Stimulated activated CD4-positive, alpha-beta T cell treated with anti-CD3 and anti-CD28 coated beads, Interleukin-12 subunit alpha, Interleukin-12 subunit beta, amount 100 ng/mL, for 48 hours (primary cell): Measurements from ENCODE around the gene PTPN20.
"Not testable (repeated sequence)": the region's sequence is repeated elsewhere in the genome, so short reads cannot be mapped to it uniquely, and the experiment has no call there.

ENCODE experiments used
- DNase-seq, 3 donors: peaks; one replicate each; pipeline ENCODE4 v3.0.0-alpha.2; 2020; ENCODE audit warnings: low read depth in 2 of 3, low spot score in 1 of 3

Gene PTPN20

GRCh38 chr10:46948687-46949518 is 37.7 kb downstream of the PTPN20 start:
- not testable (repeated sequence) for DNase-seq

GRCh38 chr10:46952540-46952939 is 41.3 kb downstream of the PTPN20 start:
- not testable (repeated sequence) for DNase-seq

DNA sequence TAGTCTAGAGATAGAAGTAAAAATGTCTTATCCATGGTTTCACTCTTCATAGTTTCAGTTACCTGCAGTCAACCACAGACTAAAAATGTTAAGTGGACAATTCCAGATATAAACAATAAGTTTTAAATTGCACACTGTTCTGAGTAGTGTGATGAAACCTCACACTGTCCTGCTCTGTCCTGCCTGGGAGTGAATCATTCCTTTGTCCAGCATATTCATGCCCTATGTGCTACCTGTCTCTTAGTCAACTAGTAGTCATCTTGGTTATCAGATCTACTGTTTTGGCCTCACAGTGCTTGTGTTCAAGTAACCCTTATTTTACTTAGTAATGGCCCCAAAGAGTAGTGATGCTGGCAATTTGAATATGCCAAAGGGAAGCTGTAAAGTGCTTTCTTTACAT is 49.5 kb downstream of the PTPN20 start:
- not testable (repeated sequence) for DNase-seq

DNA sequence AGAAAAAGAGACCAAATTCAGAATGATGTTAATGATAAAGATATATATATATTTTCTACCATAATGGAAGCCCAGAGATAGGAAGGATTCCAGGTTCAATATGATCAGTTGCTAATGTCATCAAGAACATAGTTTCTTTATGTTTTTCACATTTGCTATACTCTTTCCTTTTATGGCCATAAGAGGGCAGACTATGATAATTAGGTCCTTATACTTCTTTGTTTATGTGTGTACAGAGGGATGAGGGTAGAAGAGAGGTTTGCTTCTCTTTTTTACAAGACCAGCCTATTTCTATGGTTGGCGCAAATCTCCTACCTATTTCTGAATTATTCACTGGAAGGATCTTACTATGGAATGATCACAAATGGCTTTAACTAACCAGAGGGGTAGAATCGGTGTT is 52.1 kb downstream of the PTPN20 start:
- not testable (repeated sequence) for DNase-seq

DNA sequence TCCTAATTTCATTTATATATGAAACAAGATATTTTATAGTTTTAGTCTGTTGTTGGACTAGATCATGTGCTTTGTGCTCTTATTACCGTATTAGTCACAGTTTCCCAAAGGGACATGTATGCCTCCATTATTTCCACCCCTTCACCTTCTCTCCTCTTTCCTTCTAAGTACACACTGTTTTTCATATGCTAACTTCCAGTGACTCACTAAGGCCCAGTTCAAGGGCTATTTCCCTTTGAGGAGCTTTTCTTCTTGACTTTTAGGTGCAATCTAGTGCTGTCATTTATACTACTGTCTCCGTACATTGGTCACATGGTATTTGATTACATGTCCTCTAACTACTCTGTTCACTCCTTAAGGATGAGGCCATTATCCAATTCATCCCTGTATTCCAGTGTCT is 55.8 kb downstream of the PTPN20 start:
- not testable (repeated sequence) for DNase-seq

DNA sequence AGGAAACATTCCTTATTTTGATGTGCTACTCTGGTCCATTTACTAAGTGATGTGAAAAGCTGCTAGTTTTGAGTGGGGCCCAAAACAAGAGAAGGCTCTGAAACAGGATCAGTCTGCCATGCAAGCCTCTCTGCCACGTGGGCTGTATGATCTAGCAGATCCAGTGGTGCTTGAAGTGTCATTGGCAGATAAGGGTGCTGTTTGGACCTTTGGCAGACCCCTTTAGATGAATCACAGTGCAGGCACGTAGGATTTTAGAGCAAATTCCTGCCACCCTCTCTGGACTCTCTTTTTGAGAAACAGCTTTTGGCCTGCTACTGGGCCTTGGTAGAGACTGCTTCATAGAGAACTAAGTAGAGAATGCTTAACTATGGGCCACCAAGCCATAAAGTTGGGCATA is 69.0 kb downstream of the PTPN20 start:
- not testable (repeated sequence) for DNase-seq

GRCh38 chr10:46987233-46987924 is 76.2 kb downstream of the PTPN20 start:
- DNase-seq: not testable (repeated sequence)

DNA sequence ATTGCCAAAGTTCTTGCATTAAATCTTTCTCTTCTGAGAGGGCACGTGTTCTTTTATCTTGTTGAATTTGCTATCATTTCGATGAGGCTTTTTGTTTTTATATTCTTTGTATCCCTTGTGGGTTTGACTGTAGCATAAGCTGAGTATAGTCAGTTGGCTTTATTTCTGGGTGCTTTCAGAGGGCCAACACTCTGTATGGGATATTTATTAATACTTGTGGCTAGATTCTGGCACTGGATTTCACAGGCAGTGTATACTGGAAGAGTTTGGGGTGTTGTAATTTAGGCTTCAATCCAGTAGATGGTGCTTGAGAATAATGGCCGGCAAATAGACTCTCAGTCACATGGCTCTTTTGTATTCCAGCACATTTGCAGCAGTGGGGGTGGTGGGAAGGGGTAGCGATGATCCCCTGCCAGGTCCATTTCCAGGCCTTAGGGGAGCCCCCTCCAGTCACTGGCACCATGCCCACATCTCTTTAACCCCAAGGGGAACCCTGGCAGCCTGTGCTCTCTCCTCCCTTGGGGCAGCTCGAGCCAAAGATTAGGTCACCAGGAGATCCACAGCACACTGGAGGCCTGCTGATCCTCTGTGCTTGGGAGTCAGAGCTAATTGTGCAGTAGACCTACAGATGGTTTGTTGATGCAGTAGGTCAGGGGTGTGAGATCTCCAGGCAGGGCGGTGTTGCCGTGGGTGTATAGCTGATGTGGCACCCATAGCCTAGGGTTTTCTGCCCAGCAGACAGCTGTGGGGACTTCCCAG is 81.8 kb downstream of the PTPN20 start:
- no peak for DNase-seq

GRCh38 chr10:46995234-46995633 is 84.0 kb downstream of the PTPN20 start:
- DNase-seq: no peak

- DNase-seq: no peak
These were observed 87.0 kb downstream of the PTPN20 start for GRCh38 chr10:46998192-46998591.

GRCh38 chr10:46998595-46998994 is 87.4 kb downstream of the PTPN20 start:
- DNase-seq: no peak

DNA sequence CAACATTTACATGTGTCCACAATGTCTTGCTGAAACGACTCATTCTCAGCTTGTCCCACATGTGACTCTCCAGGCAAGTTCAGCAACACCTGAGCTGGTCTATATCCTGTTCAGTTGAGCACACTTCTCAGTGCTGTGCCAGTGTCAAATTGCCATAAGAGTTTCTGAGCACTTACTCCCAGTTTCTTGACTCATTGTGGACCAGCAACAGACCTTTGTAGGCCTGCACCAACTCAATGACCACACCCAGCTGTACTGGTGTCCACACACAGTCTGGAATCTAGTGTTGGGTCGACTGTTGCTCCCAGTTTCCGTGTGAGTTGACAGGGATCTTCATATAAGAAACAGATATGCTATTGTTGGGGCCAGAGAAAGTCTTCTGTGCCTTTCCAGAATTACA is 88.0 kb downstream of the PTPN20 start:
- no peak for DNase-seq

- no peak for DNase-seq
These were observed 97.5 kb downstream of the PTPN20 start for GRCh38 chr10:47008769-47009168.

DNA sequence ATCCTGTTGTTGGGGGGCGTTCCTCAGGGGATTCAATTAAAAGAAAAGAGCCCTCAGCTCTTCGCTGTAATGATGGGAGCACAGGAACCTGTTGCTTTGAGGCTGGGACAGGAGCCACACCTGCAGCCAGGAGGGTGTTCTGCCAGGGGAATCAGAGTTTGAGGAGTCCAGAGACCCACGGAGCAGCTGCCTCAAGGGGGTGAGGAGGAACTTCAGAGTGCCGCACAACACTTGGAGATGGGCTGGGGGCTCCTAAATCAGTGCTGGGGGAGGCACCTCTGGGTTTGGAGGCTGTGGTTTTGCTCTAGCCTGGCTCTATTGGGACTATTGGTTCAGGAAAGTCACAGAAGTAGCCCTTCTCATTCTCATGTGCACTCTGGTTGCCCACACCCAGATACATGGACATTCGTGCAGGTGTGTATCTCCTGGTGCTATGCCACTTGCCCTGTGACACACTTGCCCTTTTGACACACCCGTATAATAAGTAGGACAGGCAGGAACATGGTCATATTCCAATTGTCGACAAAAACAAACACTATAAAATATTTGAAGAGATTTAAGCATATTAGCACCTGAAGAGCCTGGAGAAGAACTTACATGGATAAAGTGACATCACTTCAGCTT is 98.1 kb downstream of the PTPN20 start:
- no peak for DNase-seq

DNA sequence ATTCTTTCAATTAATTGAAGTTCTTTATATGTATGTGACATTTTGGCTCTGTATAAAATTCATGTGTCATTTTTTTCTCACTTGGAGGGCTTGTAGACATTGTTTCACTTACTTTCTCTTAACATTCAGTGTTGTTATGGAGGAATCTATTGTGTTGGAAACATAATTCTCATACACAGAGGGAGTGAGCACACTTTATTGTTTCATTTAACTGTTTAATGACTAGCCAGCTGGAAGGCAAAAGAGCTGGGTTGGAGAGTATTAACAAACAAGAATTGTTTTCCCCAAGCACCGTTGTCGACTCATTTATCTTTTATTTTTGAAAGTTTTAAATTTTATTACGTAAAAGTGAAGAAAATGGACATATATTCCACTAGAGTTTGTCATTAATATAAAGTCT is 98.8 kb downstream of the PTPN20 start:
- DNase-seq: no peak

DNA sequence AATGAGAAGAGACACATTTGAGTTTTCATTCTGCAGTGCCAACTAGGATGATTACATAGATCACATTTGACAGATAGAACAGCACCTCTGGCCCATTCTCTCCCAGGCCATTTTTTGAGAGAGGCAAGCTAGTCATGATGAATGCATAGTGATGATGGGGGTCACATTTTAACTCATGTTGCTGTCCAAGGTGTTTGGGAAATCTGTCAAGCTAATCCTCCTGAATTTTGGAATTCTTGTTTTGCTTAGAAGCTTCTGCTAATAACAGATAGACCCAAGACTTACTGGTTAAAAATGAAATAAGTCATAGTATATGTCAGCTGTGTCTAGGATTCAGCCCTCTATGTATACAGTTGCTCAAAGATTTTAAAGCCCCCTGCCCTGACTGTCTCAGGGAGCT is 101.0 kb downstream of the PTPN20 start:
- DNase-seq: no peak

DNA sequence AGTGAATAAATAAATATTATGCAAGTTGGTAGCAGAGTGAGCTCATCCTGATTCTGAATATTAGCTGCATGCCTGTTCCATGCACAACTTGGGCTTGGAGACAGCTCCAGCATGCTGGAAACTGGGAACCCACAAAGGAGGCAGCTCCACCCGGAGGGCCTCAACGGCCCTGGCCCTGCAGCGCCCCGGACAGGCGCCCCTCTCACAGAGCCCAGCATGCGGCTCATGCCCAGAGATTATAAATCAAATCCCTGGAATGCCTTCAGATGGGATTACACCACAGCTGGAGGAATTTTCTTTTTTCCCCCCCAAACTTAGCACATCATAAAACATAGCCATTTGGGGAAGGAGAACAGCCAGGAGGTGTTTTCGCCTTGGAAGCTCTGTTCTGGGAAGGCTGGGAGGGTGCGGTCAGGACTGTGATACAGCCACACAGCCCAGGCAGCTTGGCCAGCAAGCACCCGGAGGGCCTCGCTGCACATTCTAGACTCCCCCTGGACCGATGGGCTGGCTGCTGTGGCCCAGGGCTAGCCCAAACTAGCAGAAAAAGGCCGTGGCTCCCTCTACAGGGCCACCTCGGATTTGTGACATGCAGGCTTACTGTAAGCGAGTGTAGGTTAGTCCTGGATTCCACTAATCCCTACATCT is 102.4 kb downstream of the PTPN20 start:
- no peak for DNase-seq

GRCh38 chr10:47015404-47015803 is 104.2 kb downstream of the PTPN20 start:
- DNase-seq: no peak

DNA sequence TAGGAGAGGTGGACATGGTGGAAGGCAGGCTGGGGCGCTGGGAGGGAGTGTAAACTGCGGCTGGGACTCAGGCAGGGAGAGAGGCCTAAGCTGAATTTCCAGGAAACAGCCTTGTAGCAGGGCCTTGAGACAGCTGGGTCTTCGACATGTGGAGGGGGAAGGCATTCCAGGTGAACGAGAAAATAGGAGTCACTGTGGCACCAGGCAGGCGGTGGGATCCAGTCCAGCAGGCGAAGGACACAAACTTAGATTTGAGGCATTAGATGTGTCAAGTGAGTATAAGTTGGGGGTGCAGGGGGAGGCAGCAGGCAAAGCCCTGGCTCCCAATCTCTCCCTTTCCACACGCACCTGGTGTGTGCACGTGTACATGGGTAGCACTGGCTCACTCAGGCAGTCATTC is 105.3 kb downstream of the PTPN20 start:
- DNase-seq: no peak

- DNase-seq: no peak
These were observed 107.0 kb downstream of the PTPN20 start for GRCh38 chr10:47018026-47018735.
